Smooth muscle cell (in vitro differentiated cells): ENCODE data around the gene ZNF423. TPM values are rescaled to one million over a fixed set of nuclear protein-coding genes. Genes with fewer than 3 reads are reported as not detected.

Experiments used
- DNase-seq: peaks from one replicate; lab custom pipeline; 2025; ENCODE audit not compliant: unreplicated experiment; lab: John Stamatoyannopoulos, UW
- H2AFZ ChIP-seq: fragments of 200-600 bp; sonication (generic); 2 replicates; pipeline ENCODE4 v1.6.0; 2016; ENCODE audit warnings: antibody characterized with exemption, low read depth, mild to moderate bottlenecking
- H3F3A ChIP-seq: fragments of 200-600 bp; sonication (generic); 2 replicates; pipeline ENCODE4 v1.6.0; 2017; ENCODE audit warnings: antibody characterized with exemption, low read depth
- H3K27ac ChIP-seq: fragments of 200-600 bp; sonication (generic); 2 replicates; pipeline ENCODE4 v1.5.1; 2016; ENCODE audit warnings: low read depth, mild to moderate bottlenecking
- H3K27me3 ChIP-seq: fragments of 200-600 bp; sonication (generic); 2 replicates; pipeline ENCODE4 v1.6.1; 2016; ENCODE audit warnings: low read depth, mild to moderate bottlenecking
- H3K36me3 ChIP-seq: fragments of 200-600 bp; sonication (generic); 2 replicates; pipeline ENCODE4 v1.5.1; 2016; ENCODE audit warnings: low read depth
- H3K4me1 ChIP-seq: fragments of 200-600 bp; sonication (generic); 2 replicates; pipeline ENCODE4 v1.5.1; 2016; ENCODE audit warnings: low read depth
- H3K4me2 ChIP-seq: fragments of 200-600 bp; sonication (generic); 2 replicates; pipeline ENCODE4 v1.6.0; 2016; ENCODE audit warnings: mild to moderate bottlenecking
- H3K4me3 ChIP-seq: fragments of 200-600 bp; sonication (generic); 2 replicates; pipeline ENCODE4 v1.5.1; 2016; ENCODE audit warnings: mild to moderate bottlenecking
- H3K79me2 ChIP-seq: fragments of 200-600 bp; sonication (generic); 2 replicates; pipeline ENCODE4 v1.6.0; 2016; ENCODE audit warnings: low read depth, mild to moderate bottlenecking
- H3K9ac ChIP-seq: fragments of 200-600 bp; sonication (generic); 2 replicates; pipeline ENCODE4 v1.6.0; 2016; ENCODE audit warnings: low read depth
- H3K9me3 ChIP-seq: fragments of 200-600 bp; sonication (generic); replicated peaks from 2 replicates; pipeline ENCODE4 v1.5.1; 2016; ENCODE audit warnings: low read depth
- H4K20me1 ChIP-seq: fragments of 200-600 bp; sonication (generic); 2 replicates; pipeline ENCODE4 v1.6.0; 2016; ENCODE audit warnings: low read depth
- WGBS: methylation state at CpG from one replicate; pipeline ENCODE4 v1.1.7; 2016; ENCODE audit warnings: low lambda C conversion rate; 5-methylcytosine and 5-hydroxymethylcytosine counted together
- polyA plus RNA-seq: library from polyadenylated mRNA; unstranded; fragments of >200 nt; fragmentation: Nextera tagmentation; extraction: Ambion mirVana; gene quantifications from 2 replicates; pipeline ENCODE4 v1.2.1, GENCODE V29; 2016
- total RNA-seq: library from RNA; depleted of rRNA; stranded (reverse); fragments of >200 nt; gene quantifications from 2 replicates; pipeline ENCODE4 v1.2.3, GENCODE V29; 2014
- TF ChIP-seq, protein P1 (sequence below): fragments of 200-600 bp; sonication (generic); IDR thresholded peaks from 2 replicates; pipeline ENCODE4 v1.5.1; 2017; ENCODE audit warnings: borderline replicate concordance, mild to moderate bottlenecking, antibody characterized with exemption; ENCODE audit not compliant: insufficient read depth, poor library complexity, severe bottlenecking

ZNF423 gene
- total and polyA plus RNA-seq, 2 experiments from 2014 or later = 6.9 to 7.0 TPM

DNA sequence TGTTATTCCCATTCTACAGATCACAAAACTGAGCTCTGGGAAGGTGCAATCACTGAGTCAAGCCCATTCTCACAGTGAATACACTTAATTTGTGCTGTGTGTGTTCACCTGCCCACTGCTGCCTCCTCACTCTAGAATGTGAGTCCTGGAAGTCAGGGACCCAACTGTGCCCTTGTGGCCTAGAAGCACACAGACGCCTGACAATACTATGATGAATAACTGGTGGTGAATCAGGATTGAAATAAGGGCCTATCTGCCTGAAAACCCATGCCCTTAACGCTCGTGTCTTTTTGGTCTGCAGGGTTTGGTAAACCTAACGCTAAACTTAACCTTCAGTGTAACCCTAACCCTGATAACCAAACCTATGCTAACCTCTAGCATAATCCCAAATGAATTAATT is 80.3 kb downstream of the ZNF423 start:
- no peak overlapping the region for H3K9ac ChIP-seq
- H3K4me3 ChIP-seq = no peak overlapping the region
- 88% methylated on average over 4 of the region's 4 CpGs for WGBS
- no peak overlapping the region for H3K27ac ChIP-seq
- peaks cover 29% of the 10 kb centered on the region for H4K20me1 ChIP-seq
- no peak overlapping the region for H3K4me2 ChIP-seq
- peaks cover 19% of the 10 kb centered on the region for H3K4me1 ChIP-seq
- no peak for DNase-seq
- no peak overlapping the region for H2AFZ ChIP-seq
- no peaks in the 10 kb centered on the region for H3K9me3 ChIP-seq
- H3F3A ChIP-seq = no peaks in the 10 kb centered on the region
- H3K27me3 ChIP-seq = no peaks in the 10 kb centered on the region
- no peaks in the 10 kb centered on the region for H3K79me2 ChIP-seq
- TF ChIP-seq, protein P1, sequence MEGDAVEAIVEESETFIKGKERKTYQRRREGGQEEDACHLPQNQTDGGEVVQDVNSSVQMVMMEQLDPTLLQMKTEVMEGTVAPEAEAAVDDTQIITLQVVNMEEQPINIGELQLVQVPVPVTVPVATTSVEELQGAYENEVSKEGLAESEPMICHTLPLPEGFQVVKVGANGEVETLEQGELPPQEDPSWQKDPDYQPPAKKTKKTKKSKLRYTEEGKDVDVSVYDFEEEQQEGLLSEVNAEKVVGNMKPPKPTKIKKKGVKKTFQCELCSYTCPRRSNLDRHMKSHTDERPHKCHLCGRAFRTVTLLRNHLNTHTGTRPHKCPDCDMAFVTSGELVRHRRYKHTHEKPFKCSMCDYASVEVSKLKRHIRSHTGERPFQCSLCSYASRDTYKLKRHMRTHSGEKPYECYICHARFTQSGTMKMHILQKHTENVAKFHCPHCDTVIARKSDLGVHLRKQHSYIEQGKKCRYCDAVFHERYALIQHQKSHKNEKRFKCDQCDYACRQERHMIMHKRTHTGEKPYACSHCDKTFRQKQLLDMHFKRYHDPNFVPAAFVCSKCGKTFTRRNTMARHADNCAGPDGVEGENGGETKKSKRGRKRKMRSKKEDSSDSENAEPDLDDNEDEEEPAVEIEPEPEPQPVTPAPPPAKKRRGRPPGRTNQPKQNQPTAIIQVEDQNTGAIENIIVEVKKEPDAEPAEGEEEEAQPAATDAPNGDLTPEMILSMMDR = no peak
- no peaks in the 10 kb centered on the region for H3K36me3 ChIP-seq

DNA sequence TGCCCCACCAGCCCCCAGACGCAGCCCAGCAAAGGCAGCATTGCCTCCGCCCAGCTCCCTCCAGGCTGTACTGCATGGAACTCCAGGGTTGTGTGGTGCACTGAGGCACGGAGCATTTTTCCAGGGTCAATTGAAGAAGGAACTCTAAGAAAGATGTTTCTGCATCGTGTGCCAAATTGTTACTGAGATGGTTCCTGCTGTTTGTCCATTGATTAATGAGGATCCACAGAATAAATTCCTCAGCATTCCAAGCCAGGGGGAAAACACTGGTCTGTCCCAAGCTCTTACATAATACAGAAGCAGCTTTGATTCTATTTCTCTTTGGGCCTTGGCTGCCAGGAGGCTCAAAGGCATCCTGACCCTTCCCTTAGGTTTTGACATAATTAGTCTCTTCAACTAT is 80.9 kb downstream of the ZNF423 start:
- DNase-seq = no peak
- no peak overlapping the region for H3K9ac ChIP-seq
- no peak overlapping the region for H2AFZ ChIP-seq
- TF ChIP-seq, protein P1 = no peak
- H3F3A ChIP-seq = no peaks in the 10 kb centered on the region
- H3K27me3 ChIP-seq = no peaks in the 10 kb centered on the region
- H3K9me3 ChIP-seq = no peaks in the 10 kb centered on the region
- 95% methylated on average over 4 of the region's 4 CpGs for WGBS
- H3K36me3 ChIP-seq = no peaks in the 10 kb centered on the region
- H3K4me2 ChIP-seq = no peak overlapping the region
- no peak overlapping the region for H3K27ac ChIP-seq
- no peaks in the 10 kb centered on the region for H3K79me2 ChIP-seq
- peaks cover 24% of the 10 kb centered on the region for H4K20me1 ChIP-seq
- peaks cover 19% of the 10 kb centered on the region for H3K4me1 ChIP-seq
- no peak overlapping the region for H3K4me3 ChIP-seq

DNA sequence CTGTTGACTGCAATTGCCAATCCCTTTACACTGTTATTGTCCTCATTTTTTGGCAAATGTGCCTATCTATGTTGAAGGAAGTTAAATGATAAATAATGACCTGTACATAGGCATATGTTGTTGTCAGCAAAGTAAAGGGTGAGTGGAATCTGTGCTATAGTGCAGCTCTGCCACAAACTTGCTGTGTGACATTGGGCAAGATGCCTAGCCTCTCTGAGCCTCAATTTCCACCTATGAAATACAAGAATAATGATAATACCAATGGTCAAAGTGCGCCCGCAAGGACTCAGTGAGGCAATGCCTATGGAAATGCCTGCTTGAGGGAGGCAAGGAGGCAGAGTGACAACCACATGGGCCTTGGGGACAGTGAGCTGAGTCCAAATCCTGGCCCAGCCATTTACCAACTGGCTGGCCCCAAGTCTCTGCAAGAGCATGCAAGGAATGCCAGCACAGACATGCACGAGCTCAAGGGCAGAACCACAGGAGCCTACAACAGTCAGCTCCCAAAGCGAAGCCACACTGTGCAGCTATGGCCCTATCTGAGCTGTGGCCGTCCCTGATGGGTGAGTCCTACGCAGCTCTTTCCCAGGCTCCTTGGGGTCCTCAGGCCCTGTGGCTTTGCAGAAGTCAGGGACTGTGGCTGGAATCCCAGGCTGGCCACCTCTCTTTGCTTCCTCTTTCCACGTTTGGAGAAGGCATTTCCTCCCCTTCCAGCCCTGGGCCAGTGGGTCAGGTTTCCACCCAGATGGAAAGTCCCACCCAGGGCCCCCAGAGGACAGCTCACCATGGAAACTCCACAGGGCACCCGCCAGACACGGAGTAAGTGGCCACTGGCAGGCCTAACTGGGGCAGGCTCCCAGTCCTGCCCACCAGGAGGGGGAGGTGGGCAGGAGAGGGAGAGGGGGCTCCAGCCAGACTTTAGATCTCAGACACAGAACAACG is 82.1 kb downstream of the ZNF423 start:
- H3K27ac ChIP-seq = no peak overlapping the region
- no peak overlapping the region for H3K4me3 ChIP-seq
- no peaks in the 10 kb centered on the region for H3K36me3 ChIP-seq
- H3K4me2 ChIP-seq = no peak overlapping the region
- H4K20me1 ChIP-seq = peaks cover 13% of the 10 kb centered on the region
- H3K27me3 ChIP-seq = no peaks in the 10 kb centered on the region
- H3K9ac ChIP-seq = no peak overlapping the region
- WGBS = 56% methylated on average over 10 of the region's 10 CpGs
- DNase-seq = no peak
- no peak overlapping the region for H2AFZ ChIP-seq
- TF ChIP-seq, protein P1 = no peak
- no peaks in the 10 kb centered on the region for H3F3A ChIP-seq
- no peaks in the 10 kb centered on the region for H3K9me3 ChIP-seq
- peaks cover 19% of the 10 kb centered on the region for H3K4me1 ChIP-seq
- no peaks in the 10 kb centered on the region for H3K79me2 ChIP-seq
